SJCRH30 (cell line): ENCODE results near the gene GSTM3. TPM values are rescaled to one million over a fixed set of nuclear protein-coding genes. Genes with fewer than 3 reads are reported as not detected.

Experiments
- DNase-seq, 2 experiments: peaks; one replicate each; pipeline ENCODE4 v3.0.0-alpha.2; 2015 to 2020
- H3K27ac ChIP-seq: fragments of 250-450 bp; sonication (Bioruptor Pico); 2 replicates; pipeline ENCODE4 v1.5.1; 2020; ENCODE audit warnings: mild to moderate bottlenecking, moderate library complexity
- H3K27me3 ChIP-seq: fragments of 250-450 bp; sonication (Bioruptor Pico); 2 replicates; pipeline ENCODE4 v1.5.1; 2020; ENCODE audit warnings: mild to moderate bottlenecking, moderate library complexity
- H3K36me3 ChIP-seq: fragments of 250-450 bp; sonication (Bioruptor Pico); 2 replicates; pipeline ENCODE4 v1.5.1; 2020; ENCODE audit warnings: mild to moderate bottlenecking, moderate library complexity
- H3K4me1 ChIP-seq: fragments of 250-450 bp; sonication (Bioruptor Pico); 2 replicates; pipeline ENCODE4 v1.5.1; 2020; ENCODE audit warnings: mild to moderate bottlenecking, moderate library complexity
- H3K4me3 ChIP-seq: fragments of 250-450 bp; sonication (Bioruptor Pico); 2 replicates; pipeline ENCODE4 v1.5.1; 2020; ENCODE audit warnings: mild to moderate bottlenecking, moderate library complexity
- H3K9me3 ChIP-seq: fragments of 250-450 bp; sonication (Bioruptor Pico); replicated peaks from 2 replicates; pipeline ENCODE4 v1.5.1; 2020; ENCODE audit warnings: mild to moderate bottlenecking, moderate library complexity
- total RNA-seq: library from RNA; depleted of rRNA; stranded (reverse); fragments of >200 nt; shearing (Covaris generic); gene quantifications from 2 replicates; pipeline ENCODE4 v1.2.3, GENCODE V29; 2014

Gene GSTM3
- total RNA-seq, 1 experiment from 2014 or later = 31.4 TPM

GRCh38 chr1:109730666-109731065 is 10.2 kb downstream of the GSTM3 start:
- Histone ChIP-seq H3K4me1 (peaks cover 6% of the 10 kb centered on the region; the same call in 1 of the 2 replicates), H3K4me3 (no peak overlapping the region), H3K27ac (no peak overlapping the region), H3K36me3 (no peaks in the 10 kb centered on the region), H3K27me3 (peaks cover 5% of the 10 kb centered on the region), H3K9me3 (no peaks in the 10 kb centered on the region)
- DNase-seq = peak; percentile 22 to 24

GRCh38 chr1:109728870-109729269 is 12.0 kb downstream of the GSTM3 start:
- Histone ChIP-seq H3K36me3 (no peaks in the 10 kb centered on the region), H3K27ac (no peak overlapping the region), H3K27me3 (peaks cover 5% of the 10 kb centered on the region), H3K4me3 (no peak overlapping the region), H3K4me1 (peaks cover 6% of the 10 kb centered on the region; the same call in 1 of the 2 replicates), H3K9me3 (no peaks in the 10 kb centered on the region)
- no peak for DNase-seq

- Histone ChIP-seq H3K4me3 (no peak overlapping the region), H3K36me3 (no peaks in the 10 kb centered on the region), H3K9me3 (no peaks in the 10 kb centered on the region), H3K27ac (no peak overlapping the region), H3K27me3 (peaks cover 5% of the 10 kb centered on the region; the same call in 1 of the 2 replicates), H3K4me1 (0 out of 2 replicates have a peak, but pooled peaks cover 3% of the 10 kb centered on the region)
- DNase-seq = no peak
Measured at GRCh38 chr1:109726728-109727373, 14.0 kb downstream of the GSTM3 start.

- Histone ChIP-seq H3K4me3 (no peak overlapping the region), H3K27ac (no peak overlapping the region), H3K9me3 (no peaks in the 10 kb centered on the region), H3K4me1 (0 out of 2 replicates have a peak, but pooled peaks cover 2% of the 10 kb centered on the region), H3K36me3 (no peaks in the 10 kb centered on the region), H3K27me3 (peaks cover 5% of the 10 kb centered on the region; the same call in 1 of the 2 replicates)
- no peak for DNase-seq
Measured at GRCh38 chr1:109726007-109726406, 14.8 kb downstream of the GSTM3 start.

DNA sequence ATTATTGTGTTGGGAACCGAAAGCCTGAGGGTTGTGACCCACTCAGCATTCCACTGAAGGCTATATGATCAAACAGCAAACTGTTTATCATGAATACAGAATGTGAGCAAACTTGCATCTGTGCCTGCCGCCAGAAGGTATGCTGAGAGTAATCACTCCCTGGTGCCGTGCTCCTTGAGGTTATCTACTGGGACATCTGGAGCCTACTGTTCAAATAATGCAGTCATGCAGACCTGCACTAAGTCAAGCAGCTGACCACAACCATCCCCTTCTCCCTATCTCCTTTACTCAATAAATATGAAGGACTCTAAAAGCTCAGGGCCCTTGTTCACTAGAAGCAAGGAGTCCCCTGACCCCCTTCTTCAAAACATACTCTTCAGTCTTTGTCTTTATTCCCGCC is 15.3 kb downstream of the GSTM3 start:
- H3K27ac ChIP-seq = no peak overlapping the region
- no peak for DNase-seq
- no peaks in the 10 kb centered on the region for H3K9me3 ChIP-seq
- H3K4me3 ChIP-seq = no peak overlapping the region
- H3K27me3 ChIP-seq = peaks cover 5% of the 10 kb centered on the region; the same call in 1 of the 2 replicates
- no peaks in the 10 kb centered on the region for H3K4me1 ChIP-seq
- no peaks in the 10 kb centered on the region for H3K36me3 ChIP-seq

DNA sequence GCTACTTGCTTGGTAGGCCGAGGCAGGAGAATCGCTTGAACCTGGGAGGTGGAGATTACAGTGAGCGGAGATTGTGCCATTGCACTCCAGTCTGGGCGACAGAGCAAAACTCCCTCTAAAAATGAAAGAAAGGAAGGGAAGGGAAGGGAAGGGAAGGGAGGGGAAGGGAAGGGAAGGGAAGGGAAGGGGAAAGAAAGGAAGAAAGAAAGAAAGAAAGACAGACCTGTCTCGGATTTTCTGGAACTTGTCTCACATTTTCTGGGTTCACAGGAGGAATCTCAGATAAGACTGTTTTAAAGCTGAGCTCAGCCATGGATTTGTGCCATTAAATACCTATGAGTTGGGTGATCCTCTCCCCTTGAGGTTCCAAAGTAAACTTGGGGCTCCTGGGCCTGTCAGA is 15.9 kb downstream of the GSTM3 start:
- no peaks in the 10 kb centered on the region for H3K4me1 ChIP-seq
- H3K4me3 ChIP-seq = no peak overlapping the region
- no peak for DNase-seq
- H3K9me3 ChIP-seq = no peaks in the 10 kb centered on the region
- H3K27ac ChIP-seq = no peak overlapping the region
- H3K36me3 ChIP-seq = no peaks in the 10 kb centered on the region
- H3K27me3 ChIP-seq = peaks cover 5% of the 10 kb centered on the region; the same call in 1 of the 2 replicates

DNA sequence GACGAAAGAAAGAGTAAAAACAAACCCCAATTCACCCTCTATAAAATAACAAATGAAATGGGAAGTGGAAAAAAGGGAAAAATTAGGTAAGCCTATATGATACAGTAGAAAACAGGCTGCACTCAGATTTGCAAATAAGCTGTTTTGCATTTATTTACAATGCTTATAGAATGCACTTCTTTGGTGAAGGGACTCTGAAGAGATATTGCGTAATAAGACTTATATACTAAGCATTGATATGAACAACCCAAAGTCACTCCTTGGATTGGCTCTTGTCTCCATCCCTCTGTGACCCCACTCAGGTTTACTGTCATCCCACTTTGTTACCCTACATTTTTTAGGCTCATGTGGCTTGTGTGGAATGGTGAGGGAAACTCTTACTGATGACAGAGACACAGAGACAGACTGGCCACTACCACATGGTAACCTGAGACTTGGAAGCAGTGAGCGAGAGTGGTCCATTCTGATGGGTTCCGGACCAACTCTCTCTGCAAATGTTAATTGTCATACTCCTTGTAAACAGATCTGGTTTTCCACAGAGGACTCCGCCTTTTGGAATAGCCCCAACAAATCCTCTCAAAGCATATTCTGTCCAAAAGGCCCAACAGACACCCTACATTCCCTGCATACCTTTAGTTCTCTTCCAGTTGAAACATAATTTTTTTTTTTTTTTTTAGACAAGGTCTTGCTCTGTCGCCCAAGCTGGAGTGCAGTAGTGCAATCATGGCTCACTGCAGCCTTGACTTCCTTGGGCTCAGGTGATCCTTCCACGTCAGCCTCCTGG is 17.7 kb downstream of the GSTM3 start:
- no peak overlapping the region for H3K4me3 ChIP-seq
- H3K27me3 ChIP-seq = no peaks in the 10 kb centered on the region
- H3K27ac ChIP-seq = no peak overlapping the region
- no peaks in the 10 kb centered on the region for H3K4me1 ChIP-seq
- no peak for DNase-seq
- no peaks in the 10 kb centered on the region for H3K36me3 ChIP-seq
- H3K9me3 ChIP-seq = no peaks in the 10 kb centered on the region

DNA sequence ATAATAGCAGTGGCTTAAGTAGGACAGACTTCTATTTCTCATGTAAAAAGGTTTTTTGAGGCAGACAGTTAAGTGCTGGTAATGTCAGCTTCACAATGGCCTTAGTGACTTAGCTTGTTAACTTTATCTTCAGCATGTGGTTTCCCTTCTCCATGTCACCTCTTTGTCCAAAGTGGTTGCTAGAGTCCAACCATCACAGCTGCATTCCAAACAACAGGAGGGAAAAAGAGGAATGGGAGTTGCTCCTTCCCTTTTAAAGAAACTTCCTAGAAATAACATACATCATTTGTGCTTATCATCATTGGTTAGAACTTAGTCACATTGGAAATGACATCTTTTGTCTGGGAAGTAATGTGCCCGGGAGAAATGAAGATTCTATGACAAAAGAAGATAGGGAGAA is 18.9 kb downstream of the GSTM3 start:
- no peaks in the 10 kb centered on the region for H3K9me3 ChIP-seq
- no peak overlapping the region for H3K4me3 ChIP-seq
- no peaks in the 10 kb centered on the region; the same call in 1 of the 2 replicates for H3K27me3 ChIP-seq
- no peaks in the 10 kb centered on the region for H3K4me1 ChIP-seq
- H3K36me3 ChIP-seq = no peaks in the 10 kb centered on the region
- H3K27ac ChIP-seq = no peak overlapping the region
- DNase-seq = no peak

DNA sequence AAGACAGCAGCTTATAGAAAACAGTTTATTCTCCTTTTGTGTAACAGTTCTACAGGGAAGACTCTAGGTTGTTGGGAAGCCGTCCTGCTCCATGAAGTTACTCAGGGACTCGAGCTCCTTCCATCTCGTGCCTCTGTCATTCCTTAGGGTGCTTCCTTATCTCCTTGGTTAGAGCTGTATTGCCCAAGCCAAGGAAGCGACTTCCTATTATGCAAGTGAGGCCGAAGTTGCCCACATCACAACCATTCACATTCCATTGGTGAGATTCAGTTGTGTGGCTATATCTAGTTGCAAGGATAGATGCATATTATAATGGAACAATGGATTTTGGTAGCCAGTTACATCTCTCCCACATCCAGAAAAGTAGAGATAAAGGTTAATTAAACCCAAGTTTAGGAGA is 19.8 kb downstream of the GSTM3 start:
- DNase-seq = no peak
- Histone ChIP-seq H3K27ac (no peak overlapping the region), H3K4me3 (no peak overlapping the region), H3K27me3 (peaks cover 3% of the 10 kb centered on the region; the same call in 1 of the 2 replicates), H3K9me3 (no peaks in the 10 kb centered on the region), H3K36me3 (no peaks in the 10 kb centered on the region), H3K4me1 (no peaks in the 10 kb centered on the region)

DNA sequence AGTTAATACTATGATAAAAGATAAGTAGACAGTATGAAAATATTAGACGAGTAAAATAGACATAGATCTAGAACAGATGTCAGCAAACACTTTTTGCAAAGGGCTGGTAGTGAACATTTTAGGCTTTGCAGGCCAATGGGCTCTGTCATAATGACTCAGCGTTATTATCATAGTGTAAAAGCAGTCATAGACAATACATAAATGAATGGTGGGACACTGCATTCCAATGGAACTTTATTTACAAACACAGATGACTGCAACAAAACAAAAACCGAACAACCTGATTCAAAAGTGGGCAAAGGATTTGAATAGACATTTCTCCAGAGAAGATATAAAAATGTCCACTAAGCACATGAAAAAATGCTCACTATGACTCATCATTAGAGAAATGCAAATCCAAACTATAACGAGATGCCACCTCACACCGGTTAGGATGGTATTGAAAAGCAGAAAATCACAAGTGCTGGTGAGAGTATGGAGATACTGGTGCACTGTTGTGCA is 21.5 kb downstream of the GSTM3 start:
- DNase-seq = no peak

GRCh38 chr1:109718495-109718894 is 22.3 kb downstream of the GSTM3 start:
- H3K4me3 ChIP-seq = no peak overlapping the region
- H3K27me3 ChIP-seq = peaks cover 3% of the 10 kb centered on the region; the same call in 1 of the 2 replicates
- no peaks in the 10 kb centered on the region for H3K36me3 ChIP-seq
- H3K9me3 ChIP-seq = no peaks in the 10 kb centered on the region
- DNase-seq = no peak
- H3K27ac ChIP-seq = no peak overlapping the region
- H3K4me1 ChIP-seq = no peaks in the 10 kb centered on the region

More for the DNA sequence above, 21.5 kb downstream of the GSTM3 start:
- Histone ChIP-seq H3K36me3 (no peaks in the 10 kb centered on the region), H3K4me1 (no peaks in the 10 kb centered on the region), H3K4me3 (no peak overlapping the region), H3K9me3 (no peaks in the 10 kb centered on the region), H3K27me3 (peaks cover 3% of the 10 kb centered on the region; the same call in 1 of the 2 replicates), H3K27ac (no peak overlapping the region)

DNA sequence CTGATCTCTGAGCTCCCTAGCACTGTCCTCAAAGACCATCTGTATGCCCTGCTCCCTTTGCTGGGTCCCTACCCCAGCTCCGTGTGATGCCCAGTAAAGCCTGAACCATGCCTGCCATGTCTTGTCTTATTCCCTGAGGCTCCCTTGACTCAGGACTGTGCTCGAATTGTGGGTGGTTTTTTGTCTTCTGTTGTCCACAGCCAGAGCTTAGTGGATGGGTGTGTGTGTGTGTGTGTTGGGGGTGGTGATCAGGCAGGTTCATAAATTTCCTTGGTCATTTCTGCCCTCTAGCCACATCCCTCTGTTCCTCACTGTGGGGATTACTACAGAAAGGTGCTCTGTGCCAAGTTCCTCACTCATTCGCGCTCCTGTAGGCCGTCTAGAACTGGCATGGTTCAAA is 23.1 kb downstream of the GSTM3 start:
- H3K4me1 ChIP-seq = no peaks in the 10 kb centered on the region
- no peaks in the 10 kb centered on the region for H3K9me3 ChIP-seq
- no peak overlapping the region for H3K27ac ChIP-seq
- no peak overlapping the region for H3K4me3 ChIP-seq
- DNase-seq = no peak
- H3K27me3 ChIP-seq = peaks cover 3% of the 10 kb centered on the region; the same call in 1 of the 2 replicates
- no peaks in the 10 kb centered on the region for H3K36me3 ChIP-seq

DNA sequence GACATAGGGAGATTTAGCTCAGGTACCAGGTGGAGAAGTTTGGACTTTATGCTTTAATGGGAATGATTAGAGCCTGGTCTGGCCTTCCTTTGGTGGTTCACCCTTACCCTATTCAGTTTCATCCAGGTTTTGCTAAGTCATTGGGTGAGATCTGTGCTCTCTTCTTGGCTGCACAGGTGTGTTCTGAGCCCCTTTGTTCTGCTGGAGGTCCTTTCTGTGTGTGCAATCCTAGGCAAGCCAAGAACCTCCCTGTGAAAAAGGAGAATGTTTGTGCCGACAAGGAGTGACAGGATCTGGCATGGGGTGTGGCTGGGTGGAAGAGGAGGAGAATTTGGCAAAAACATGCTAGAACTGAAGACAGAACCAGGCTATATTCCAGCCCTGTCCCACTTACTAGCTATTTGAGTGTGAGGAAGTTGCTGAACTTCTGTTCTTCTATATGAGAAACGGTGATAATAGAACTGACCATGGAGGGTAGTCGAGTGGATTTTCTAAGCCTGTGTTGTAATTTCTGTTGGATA is 24.2 kb downstream of the GSTM3 start:
- Histone ChIP-seq H3K9me3 (no peaks in the 10 kb centered on the region), H3K4me3 (no peak overlapping the region), H3K27me3 (peaks cover 3% of the 10 kb centered on the region; the same call in 1 of the 2 replicates), H3K4me1 (no peaks in the 10 kb centered on the region), H3K36me3 (no peaks in the 10 kb centered on the region), H3K27ac (no peak overlapping the region)
- no peak for DNase-seq

GRCh38 chr1:109716121-109716520 is 24.7 kb downstream of the GSTM3 start:
- no peaks in the 10 kb centered on the region for H3K9me3 ChIP-seq
- no peaks in the 10 kb centered on the region for H3K4me1 ChIP-seq
- DNase-seq = no peak
- no peaks in the 10 kb centered on the region for H3K36me3 ChIP-seq
- H3K27ac ChIP-seq = no peak overlapping the region
- peaks cover 3% of the 10 kb centered on the region; the same call in 1 of the 2 replicates for H3K27me3 ChIP-seq
- H3K4me3 ChIP-seq = no peak overlapping the region
